ENCODE results near the gene MCUR1.

DNA sequence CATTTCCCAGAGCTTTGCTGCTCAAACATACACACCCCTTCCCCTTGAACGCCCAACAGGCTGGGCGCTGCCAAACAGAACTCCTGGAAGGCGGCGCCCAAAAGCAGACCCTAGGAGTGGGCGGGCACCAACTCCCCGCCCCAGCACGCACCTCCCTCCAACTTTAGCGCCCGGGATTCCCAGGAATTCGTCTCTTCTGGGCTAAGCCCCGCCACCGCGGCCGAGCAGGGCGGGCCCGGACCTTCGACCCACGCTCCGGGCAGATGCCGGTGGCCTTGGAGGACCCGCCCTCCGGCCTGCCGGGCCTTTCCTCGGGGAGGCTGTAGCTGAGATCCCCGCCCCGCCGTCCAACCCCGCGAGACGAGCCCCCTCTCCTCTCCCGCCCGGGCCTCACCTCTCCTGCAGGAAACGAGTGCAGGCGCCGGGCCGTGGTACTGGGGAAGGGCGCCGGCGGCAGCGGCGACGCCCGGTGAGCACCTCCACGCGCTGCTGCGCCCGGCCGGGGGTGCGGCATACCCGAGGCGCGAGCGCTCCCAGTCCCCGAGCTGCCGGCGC, 659 bp downstream of the MCUR1 start:
- TF ChIP-seq, protein P1, sequence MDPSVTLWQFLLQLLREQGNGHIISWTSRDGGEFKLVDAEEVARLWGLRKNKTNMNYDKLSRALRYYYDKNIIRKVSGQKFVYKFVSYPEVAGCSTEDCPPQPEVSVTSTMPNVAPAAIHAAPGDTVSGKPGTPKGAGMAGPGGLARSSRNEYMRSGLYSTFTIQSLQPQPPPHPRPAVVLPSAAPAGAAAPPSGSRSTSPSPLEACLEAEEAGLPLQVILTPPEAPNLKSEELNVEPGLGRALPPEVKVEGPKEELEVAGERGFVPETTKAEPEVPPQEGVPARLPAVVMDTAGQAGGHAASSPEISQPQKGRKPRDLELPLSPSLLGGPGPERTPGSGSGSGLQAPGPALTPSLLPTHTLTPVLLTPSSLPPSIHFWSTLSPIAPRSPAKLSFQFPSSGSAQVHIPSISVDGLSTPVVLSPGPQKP (IDR thresholded peaks at IDR 0.05; ENCODE audit: low read depth, low read length), result no peak
- TF ChIP-seq CTCF (IDR thresholded peaks at IDR 0.05 in 2 of 3, conservative IDR thresholded peaks at IDR 0.05 in 1 of 3; ENCODE audit: control insufficient read depth in 2 of 3, extremely low read depth in 1 of 3, insufficient read depth in 1 of 3, low read depth in 3 of 3, low read length in 3 of 3), result no peak
- TF ChIP-seq PML (IDR thresholded peaks at IDR 0.05; ENCODE audit: low read length), result no peak
- TF ChIP-seq, protein P2, sequence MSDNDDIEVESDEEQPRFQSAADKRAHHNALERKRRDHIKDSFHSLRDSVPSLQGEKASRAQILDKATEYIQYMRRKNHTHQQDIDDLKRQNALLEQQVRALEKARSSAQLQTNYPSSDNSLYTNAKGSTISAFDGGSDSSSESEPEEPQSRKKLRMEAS (IDR thresholded peaks at IDR 0.05; ENCODE audit: low read depth, low read length), result no peak
- no peak for TF ChIP-seq RAD21 (IDR thresholded peaks at IDR 0.05; ENCODE audit: insufficient read depth, low read depth, low read length)
- no peak for TF ChIP-seq EZH2 (IDR thresholded peaks at IDR 0.05; ENCODE audit: borderline replicate concordance, control insufficient read depth, low read depth, low read length)
- TF ChIP-seq PBX3 (IDR thresholded peaks at IDR 0.05; ENCODE audit: insufficient replicate concordance, low read depth, low read length), result no peak
- TF ChIP-seq CEBPB (IDR thresholded peaks at IDR 0.05; ENCODE audit: borderline replicate concordance in 1 of 2, low read depth in 2 of 2, low read length in 2 of 2), result no peak
- no peak for TF ChIP-seq FOS (IDR thresholded peaks at IDR 0.05; ENCODE audit: borderline replicate concordance, extremely low read depth, insufficient read length)
- TF ChIP-seq, protein P3, sequence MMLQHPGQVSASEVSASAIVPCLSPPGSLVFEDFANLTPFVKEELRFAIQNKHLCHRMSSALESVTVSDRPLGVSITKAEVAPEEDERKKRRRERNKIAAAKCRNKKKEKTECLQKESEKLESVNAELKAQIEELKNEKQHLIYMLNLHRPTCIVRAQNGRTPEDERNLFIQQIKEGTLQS (IDR thresholded peaks at IDR 0.05; ENCODE audit: borderline replicate concordance, extremely low read depth, low read depth, low read length), result no peak
- no peak for TF ChIP-seq POLR2A (IDR thresholded peaks at IDR 0.05; ENCODE audit: low read depth, low read length)
- TF ChIP-seq CREB1 (IDR thresholded peaks at IDR 0.05; ENCODE audit: low read depth), result no peak
- TF ChIP-seq CBFB (IDR thresholded peaks at IDR 0.05; ENCODE audit: low read depth), result no peak

Data from GM12878 (cell line).